ENCODE measurements around the gene ARHGEF7. TPM values are rescaled to one million over a fixed set of nuclear protein-coding genes. Genes with fewer than 3 reads are reported as not detected.

The ARHGEF7 gene
- total RNA-seq, 1 donor from 2014 or later, result 227 TPM

- Mint-ChIP-seq H3K36me3 (ENCODE audit: unreplicated experiment) (no peaks in the 10 kb centered on the region), H3K27ac (ENCODE audit: unreplicated experiment) (no peak overlapping the region), H3K27me3 (ENCODE audit: unreplicated experiment) (peaks cover 6% of the 10 kb centered on the region), H3K4me1 (ENCODE audit: low read depth, unreplicated experiment) (peaks cover 7% of the 10 kb centered on the region), H3K9me3 (ENCODE audit: unreplicated experiment) (peaks cover 13% of the 10 kb centered on the region), H3K4me3 (ENCODE audit: unreplicated experiment) (no peak overlapping the region)
- no peak for DNase-seq
- TF ChIP-seq, protein P1, sequence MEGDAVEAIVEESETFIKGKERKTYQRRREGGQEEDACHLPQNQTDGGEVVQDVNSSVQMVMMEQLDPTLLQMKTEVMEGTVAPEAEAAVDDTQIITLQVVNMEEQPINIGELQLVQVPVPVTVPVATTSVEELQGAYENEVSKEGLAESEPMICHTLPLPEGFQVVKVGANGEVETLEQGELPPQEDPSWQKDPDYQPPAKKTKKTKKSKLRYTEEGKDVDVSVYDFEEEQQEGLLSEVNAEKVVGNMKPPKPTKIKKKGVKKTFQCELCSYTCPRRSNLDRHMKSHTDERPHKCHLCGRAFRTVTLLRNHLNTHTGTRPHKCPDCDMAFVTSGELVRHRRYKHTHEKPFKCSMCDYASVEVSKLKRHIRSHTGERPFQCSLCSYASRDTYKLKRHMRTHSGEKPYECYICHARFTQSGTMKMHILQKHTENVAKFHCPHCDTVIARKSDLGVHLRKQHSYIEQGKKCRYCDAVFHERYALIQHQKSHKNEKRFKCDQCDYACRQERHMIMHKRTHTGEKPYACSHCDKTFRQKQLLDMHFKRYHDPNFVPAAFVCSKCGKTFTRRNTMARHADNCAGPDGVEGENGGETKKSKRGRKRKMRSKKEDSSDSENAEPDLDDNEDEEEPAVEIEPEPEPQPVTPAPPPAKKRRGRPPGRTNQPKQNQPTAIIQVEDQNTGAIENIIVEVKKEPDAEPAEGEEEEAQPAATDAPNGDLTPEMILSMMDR (IDR thresholded peaks at IDR 0.05; ENCODE audit: partially characterized antibody, unreplicated experiment), result no peak
Measured at GRCh38 chr13:111322916-111323331, 207.8 kb downstream of the ARHGEF7 start.

- Mint-ChIP-seq H3K9me3 (ENCODE audit: unreplicated experiment) (peaks cover 12% of the 10 kb centered on the region), H3K27ac (ENCODE audit: unreplicated experiment) (no peak overlapping the region), H3K4me1 (ENCODE audit: low read depth, unreplicated experiment) (peaks cover 7% of the 10 kb centered on the region), H3K36me3 (ENCODE audit: unreplicated experiment) (no peaks in the 10 kb centered on the region), H3K27me3 (ENCODE audit: unreplicated experiment) (peaks cover 5% of the 10 kb centered on the region), H3K4me3 (ENCODE audit: unreplicated experiment) (no peak overlapping the region)
- DNase-seq, result no peak
- TF ChIP-seq, protein P1 (IDR thresholded peaks at IDR 0.05; ENCODE audit: partially characterized antibody, unreplicated experiment), result no peak
Measured at GRCh38 chr13:111323549-111323948, 208.4 kb downstream of the ARHGEF7 start.

- Mint-ChIP-seq H3K36me3 (ENCODE audit: unreplicated experiment) (no peaks in the 10 kb centered on the region), H3K27me3 (ENCODE audit: unreplicated experiment) (peaks cover 2% of the 10 kb centered on the region), H3K27ac (ENCODE audit: unreplicated experiment) (peak overlapping the region; percentile 33), H3K4me3 (ENCODE audit: unreplicated experiment) (no peak overlapping the region), H3K9me3 (ENCODE audit: unreplicated experiment) (peaks cover 10% of the 10 kb centered on the region), H3K4me1 (ENCODE audit: low read depth, unreplicated experiment) (peaks cover 7% of the 10 kb centered on the region)
- TF ChIP-seq, protein P1 (IDR thresholded peaks at IDR 0.05; ENCODE audit: partially characterized antibody, unreplicated experiment), result no peak
- DNase-seq, result no peak
Measured at GRCh38 chr13:111323950-111324651, 209.0 kb downstream of the ARHGEF7 start.

- Mint-ChIP-seq H3K4me1 (ENCODE audit: low read depth, unreplicated experiment) (peaks cover 7% of the 10 kb centered on the region), H3K4me3 (ENCODE audit: unreplicated experiment) (no peak overlapping the region), H3K27me3 (ENCODE audit: unreplicated experiment) (peaks cover 2% of the 10 kb centered on the region), H3K9me3 (ENCODE audit: unreplicated experiment) (peaks cover 10% of the 10 kb centered on the region), H3K36me3 (ENCODE audit: unreplicated experiment) (no peaks in the 10 kb centered on the region), H3K27ac (ENCODE audit: unreplicated experiment) (no peak overlapping the region)
- DNase-seq, result no peak
- TF ChIP-seq, protein P1 (IDR thresholded peaks at IDR 0.05; ENCODE audit: partially characterized antibody, unreplicated experiment), result no peak
Measured at GRCh38 chr13:111324736-111325135, 209.6 kb downstream of the ARHGEF7 start.

GRCh38 chr13:111325146-111325890, 210.2 kb downstream of the ARHGEF7 start:
- no peak overlapping the region for H3K4me3 Mint-ChIP-seq (ENCODE audit: unreplicated experiment)
- peaks cover 7% of the 10 kb centered on the region for H3K4me1 Mint-ChIP-seq (ENCODE audit: low read depth, unreplicated experiment)
- peaks cover 2% of the 10 kb centered on the region for H3K27me3 Mint-ChIP-seq (ENCODE audit: unreplicated experiment)
- H3K27ac Mint-ChIP-seq (ENCODE audit: unreplicated experiment), result peak overlapping the region; percentile 49
- H3K9me3 Mint-ChIP-seq (ENCODE audit: unreplicated experiment), result peaks cover 10% of the 10 kb centered on the region
- TF ChIP-seq, protein P1 (IDR thresholded peaks at IDR 0.05; ENCODE audit: partially characterized antibody, unreplicated experiment), result no peak
- DNase-seq, result no peak
- H3K36me3 Mint-ChIP-seq (ENCODE audit: unreplicated experiment), result no peaks in the 10 kb centered on the region
